AG09319 (cell line): ENCODE measurements around the gene FHIT.

Experiments used
- DNase-seq: peaks from one replicate; pipeline ENCODE4 v3.0.0-alpha.2; 2010; ENCODE audit warnings: low read depth; ENCODE audit errors: extremely low read depth
- CTCF ChIP-seq: IDR thresholded peaks from 2 replicates; pipeline ENCODE4 v1.5.1; 2011; ENCODE audit warnings: low read depth, mild to moderate bottlenecking, inconsistent platforms, low read length, moderate library complexity

The FHIT gene

GRCh38 chr3:59788801-59789200, 1462.5 kb downstream of the FHIT start:
- DNase-seq = no peak
- TF ChIP-seq CTCF = no peak

GRCh38 chr3:59788133-59788532, 1463.1 kb downstream of the FHIT start:
- DNase-seq = no peak
- TF ChIP-seq CTCF = no peak

DNA sequence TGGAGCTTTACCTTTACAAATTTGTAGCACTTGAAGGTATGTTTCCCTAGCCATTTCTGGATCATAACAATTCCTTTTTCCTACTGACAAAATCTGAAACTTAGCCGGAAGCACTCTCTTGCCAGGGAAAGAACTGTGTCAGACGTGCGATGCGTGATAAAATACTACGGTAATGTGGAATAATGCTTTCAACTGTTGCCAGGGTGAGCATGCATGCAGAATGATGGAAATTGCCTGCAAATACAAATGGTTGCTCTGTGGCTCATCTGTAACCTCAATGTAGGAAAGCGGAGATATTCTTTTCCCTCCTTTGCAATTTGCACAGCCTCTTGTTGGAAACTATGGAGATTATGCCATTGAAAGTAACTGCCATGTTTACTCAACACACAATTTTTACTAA, 1464.9 kb downstream of the FHIT start:
- TF ChIP-seq CTCF = no peak
- no peak for DNase-seq

DNA sequence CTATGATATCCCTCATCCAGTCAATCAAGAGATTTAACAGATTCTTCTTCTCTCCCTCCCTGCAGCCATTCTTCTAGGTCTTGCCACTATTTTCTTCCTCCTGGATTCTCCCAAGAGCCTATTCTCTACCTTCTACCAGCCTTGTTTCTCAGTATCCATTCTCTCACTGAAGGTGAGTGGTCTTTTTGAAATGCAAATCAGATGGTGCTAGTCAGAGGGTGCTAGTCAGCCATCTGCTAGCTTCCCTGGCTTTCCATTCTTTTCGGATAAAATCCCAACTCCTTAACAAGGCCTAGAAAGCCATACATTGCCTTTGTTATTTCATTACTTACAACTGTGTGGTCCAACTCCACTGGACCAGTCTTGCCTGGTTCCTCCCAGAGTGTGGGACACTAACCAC, 1467.1 kb downstream of the FHIT start:
- no peak for TF ChIP-seq CTCF
- DNase-seq = no peak

- no peak for TF ChIP-seq CTCF
- DNase-seq = no peak
These were observed 1467.7 kb downstream of the FHIT start for GRCh38 chr3:59783468-59783988.

DNA sequence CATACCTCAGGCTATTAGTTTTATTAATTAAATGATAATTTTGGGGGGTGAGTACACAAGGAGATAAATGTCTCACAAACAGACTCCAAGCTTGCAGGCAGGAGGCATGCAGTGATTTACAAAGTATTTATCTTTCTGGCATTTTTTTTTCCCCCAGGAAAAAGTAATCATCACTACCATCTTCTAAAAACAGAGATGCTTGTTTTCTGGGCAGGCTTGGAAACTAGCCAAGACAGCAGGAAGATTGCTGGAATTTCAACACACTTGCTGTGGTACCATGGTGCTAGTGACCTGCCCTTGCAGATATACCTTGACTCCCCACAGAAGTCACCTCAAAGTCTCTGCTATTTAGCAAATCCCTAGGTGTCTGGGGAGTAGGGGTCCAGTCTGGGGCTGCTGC, 1468.6 kb downstream of the FHIT start:
- DNase-seq = no peak
- no peak for TF ChIP-seq CTCF

DNA sequence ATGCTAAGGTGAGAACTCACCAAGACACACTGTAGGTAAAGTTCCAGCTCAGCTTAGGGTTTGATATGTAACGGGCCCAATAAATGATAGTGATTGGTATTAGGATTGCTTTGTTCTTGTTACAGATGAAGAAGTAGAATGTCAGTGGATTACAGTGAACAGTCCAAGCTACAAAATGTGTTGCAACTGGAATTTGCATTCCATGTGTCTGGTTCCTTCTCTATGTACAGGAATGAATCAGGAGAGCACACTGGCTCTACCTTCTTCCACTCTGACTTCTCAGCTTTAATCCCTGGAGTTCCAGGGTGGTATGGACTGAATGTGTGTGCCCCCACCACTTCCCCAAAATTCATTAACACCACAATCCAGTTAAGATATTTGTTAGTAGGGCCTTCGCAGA, 1471.0 kb downstream of the FHIT start:
- no peak for DNase-seq
- no peak for TF ChIP-seq CTCF
